SK-N-SH treated with all-trans-retinoic acid at 6 μM for 48 hours (cell line): ENCODE data around the gene MICALL2.

Source experiments
- ATAC-seq: fragments of 200-7000 bp; cut with Tn5 transposase; 3 replicates; pipeline ENCODE4 v1.9.1; 2020; ENCODE audit warnings: mild to moderate bottlenecking, moderate library complexity
- ARNTL ChIP-seq: fragments of 450-650 bp; formaldehyde crosslinking; IDR thresholded peaks from 2 replicates; pipeline ENCODE4 v1.5.0; 2020; ENCODE audit warnings: low read depth, mild to moderate bottlenecking, moderate library complexity, borderline replicate concordance
- BACH2 ChIP-seq: fragments of 250-450 bp; sonication (Bioruptor Pico); IDR thresholded peaks from 2 replicates; pipeline ENCODE4 v1.9.0; 2021; ENCODE audit warnings: mild to moderate bottlenecking, borderline replicate concordance
- ESRRG ChIP-seq: fragments of 250-450 bp; sonication (Bioruptor Pico); IDR thresholded peaks from 2 replicates; pipeline ENCODE4 v1.6.1; 2021; ENCODE audit warnings: mild to moderate bottlenecking
- ISL1 ChIP-seq: fragments of 250-450 bp; sonication (Bioruptor Pico); IDR thresholded peaks from 2 replicates; pipeline ENCODE4 v2.1.2; 2022; ENCODE audit warnings: mild to moderate bottlenecking, moderate library complexity
- OSR1 ChIP-seq: fragments of 250-450 bp; sonication (Bioruptor Pico); IDR thresholded peaks from 2 replicates; pipeline ENCODE4 v1.8.0; 2022; ENCODE audit warnings: moderate library complexity, mild to moderate bottlenecking, inconsistent platforms
- PATZ1 ChIP-seq: fragments of 250-450 bp; sonication (Bioruptor Pico); IDR thresholded peaks from 2 replicates; pipeline ENCODE4 v1.8.0; 2020; ENCODE audit warnings: mild to moderate bottlenecking, moderate library complexity, borderline replicate concordance
- POU6F1 ChIP-seq: fragments of 250-450 bp; sonication (Bioruptor Pico); IDR thresholded peaks from 2 replicates; pipeline ENCODE4 v1.8.0; 2021; ENCODE audit warnings: low read depth, mild to moderate bottlenecking, moderate library complexity, borderline replicate concordance
- PPARA ChIP-seq: fragments of 250-450 bp; sonication (Bioruptor Pico); IDR thresholded peaks from 2 replicates; pipeline ENCODE4 v1.5.0; 2020; ENCODE audit warnings: mild to moderate bottlenecking, borderline replicate concordance
- RARB ChIP-seq: fragments of 250-450 bp; sonication (Bioruptor Pico); IDR thresholded peaks from 2 replicates; pipeline ENCODE4 v1.8.0; 2021; ENCODE audit warnings: mild to moderate bottlenecking, moderate library complexity
- SNAI2 ChIP-seq: fragments of 250-450 bp; sonication (Bioruptor Pico); IDR thresholded peaks from 2 replicates; pipeline ENCODE4 v1.5.0; 2020; ENCODE audit warnings: mild to moderate bottlenecking, moderate library complexity
- TCF4 ChIP-seq: fragments of 250-450 bp; sonication (Bioruptor Pico); IDR thresholded peaks from 2 replicates; pipeline ENCODE4 v1.8.0; 2021; ENCODE audit warnings: mild to moderate bottlenecking, moderate library complexity, borderline replicate concordance
- ZC3H10 ChIP-seq: fragments of 250-450 bp; sonication (Bioruptor Pico); IDR thresholded peaks from 2 replicates; pipeline ENCODE4 v1.5.1; 2021; ENCODE audit warnings: mild to moderate bottlenecking, moderate library complexity
- ZFP3 ChIP-seq: fragments of 250-450 bp; sonication (Bioruptor Pico); IDR thresholded peaks from 2 replicates; pipeline ENCODE4 v1.5.0; 2020; ENCODE audit warnings: mild to moderate bottlenecking, moderate library complexity
- ZNF565 ChIP-seq: fragments of 450-650 bp; formaldehyde crosslinking; conservative IDR thresholded peaks from 2 replicates; pipeline ENCODE4 v1.5.0; 2020; ENCODE audit warnings: low read depth, mild to moderate bottlenecking, moderate library complexity
- ZNF70 ChIP-seq: fragments of 450-650 bp; formaldehyde crosslinking; IDR thresholded peaks from 2 replicates; pipeline ENCODE4 v1.5.0; 2020; ENCODE audit warnings: mild to moderate bottlenecking, moderate library complexity
- ZNF8 ChIP-seq: fragments of 450-650 bp; formaldehyde crosslinking; IDR thresholded peaks from 2 replicates; pipeline ENCODE4 v1.5.0; 2020; ENCODE audit warnings: mild to moderate bottlenecking, moderate library complexity
- TF ChIP-seq, protein P1 (sequence below): fragments of 250-450 bp; sonication (Bioruptor Pico); IDR thresholded peaks from 2 replicates; pipeline ENCODE4 v1.5.1; 2021; ENCODE audit warnings: mild to moderate bottlenecking, moderate library complexity
- TF ChIP-seq, protein P2 (sequence below): fragments of 250-450 bp; sonication (Bioruptor Pico); IDR thresholded peaks from 2 replicates; pipeline ENCODE4 v1.5.0; 2020; ENCODE audit warnings: mild to moderate bottlenecking, moderate library complexity
- TF ChIP-seq, protein P3 (sequence below): fragments of 250-450 bp; sonication (Bioruptor Pico); IDR thresholded peaks from 2 replicates; pipeline ENCODE4 v1.5.1; 2020; ENCODE audit warnings: low read depth, mild to moderate bottlenecking, moderate library complexity

Gene MICALL2

DNA sequence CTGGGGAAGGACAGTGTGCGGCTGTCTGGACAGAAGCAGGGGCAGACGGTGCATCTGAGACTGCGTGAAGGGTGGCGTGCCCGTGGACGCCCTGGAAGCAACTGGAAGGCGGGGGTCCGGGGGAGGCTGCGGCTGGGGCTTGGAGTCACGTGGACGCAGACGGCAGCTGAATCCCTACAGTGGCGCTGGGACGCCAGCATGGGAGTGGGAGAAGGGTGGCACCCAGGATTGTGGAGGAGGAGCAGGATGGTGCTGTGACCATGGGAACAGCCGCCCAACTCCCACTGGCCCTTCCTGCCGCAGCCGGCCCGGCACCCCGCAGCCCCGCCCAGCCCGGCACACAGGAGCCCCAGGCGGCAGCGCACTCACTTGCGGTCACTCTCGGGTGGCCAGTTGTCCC lies 35.2 kb upstream of the MICALL2 start (continued):
- TF ChIP-seq, protein P1, sequence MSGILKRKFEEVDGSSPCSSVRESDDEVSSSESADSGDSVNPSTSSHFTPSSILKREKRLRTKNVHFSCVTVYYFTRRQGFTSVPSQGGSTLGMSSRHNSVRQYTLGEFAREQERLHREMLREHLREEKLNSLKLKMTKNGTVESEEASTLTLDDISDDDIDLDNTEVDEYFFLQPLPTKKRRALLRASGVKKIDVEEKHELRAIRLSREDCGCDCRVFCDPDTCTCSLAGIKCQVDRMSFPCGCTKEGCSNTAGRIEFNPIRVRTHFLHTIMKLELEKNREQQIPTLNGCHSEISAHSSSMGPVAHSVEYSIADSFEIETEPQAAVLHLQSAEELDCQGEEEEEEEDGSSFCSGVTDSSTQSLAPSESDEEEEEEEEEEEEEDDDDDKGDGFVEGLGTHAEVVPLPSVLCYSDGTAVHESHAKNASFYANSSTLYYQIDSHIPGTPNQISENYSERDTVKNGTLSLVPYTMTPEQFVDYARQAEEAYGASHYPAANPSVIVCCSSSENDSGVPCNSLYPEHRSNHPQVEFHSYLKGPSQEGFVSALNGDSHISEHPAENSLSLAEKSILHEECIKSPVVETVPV (CRISPR knock-in tag): no peak
- no peak for TF ChIP-seq ESRRG (CRISPR knock-in tag)
- TF ChIP-seq TCF4: no peak
- TF ChIP-seq ZNF565 (CRISPR knock-in tag): no peak
- no peak for TF ChIP-seq ZNF70
- TF ChIP-seq ISL1 (CRISPR knock-in tag): no peak

DNA sequence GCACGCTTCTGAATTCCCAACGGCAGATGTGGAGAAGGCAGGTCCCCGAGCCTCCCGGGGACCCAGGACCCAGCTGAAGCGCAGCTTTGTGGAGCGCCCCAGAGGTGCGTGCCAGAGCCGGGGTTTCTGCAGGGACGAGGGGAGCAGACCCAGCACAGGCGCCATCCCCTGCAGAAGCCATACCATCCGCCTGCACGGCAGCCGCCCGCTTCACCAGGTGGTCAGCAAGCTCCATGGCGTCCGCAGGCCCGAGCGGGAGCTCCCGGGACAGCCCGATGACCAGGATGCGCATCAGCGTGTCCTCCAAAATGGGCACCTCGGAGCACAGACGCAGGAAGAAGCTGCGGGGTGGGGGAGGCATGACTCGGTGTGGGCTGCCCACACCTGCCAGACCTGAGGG lies 34.3 kb upstream of the MICALL2 start:
- TF ChIP-seq POU6F1 (CRISPR knock-in tag): no peak
- TF ChIP-seq, protein P2, sequence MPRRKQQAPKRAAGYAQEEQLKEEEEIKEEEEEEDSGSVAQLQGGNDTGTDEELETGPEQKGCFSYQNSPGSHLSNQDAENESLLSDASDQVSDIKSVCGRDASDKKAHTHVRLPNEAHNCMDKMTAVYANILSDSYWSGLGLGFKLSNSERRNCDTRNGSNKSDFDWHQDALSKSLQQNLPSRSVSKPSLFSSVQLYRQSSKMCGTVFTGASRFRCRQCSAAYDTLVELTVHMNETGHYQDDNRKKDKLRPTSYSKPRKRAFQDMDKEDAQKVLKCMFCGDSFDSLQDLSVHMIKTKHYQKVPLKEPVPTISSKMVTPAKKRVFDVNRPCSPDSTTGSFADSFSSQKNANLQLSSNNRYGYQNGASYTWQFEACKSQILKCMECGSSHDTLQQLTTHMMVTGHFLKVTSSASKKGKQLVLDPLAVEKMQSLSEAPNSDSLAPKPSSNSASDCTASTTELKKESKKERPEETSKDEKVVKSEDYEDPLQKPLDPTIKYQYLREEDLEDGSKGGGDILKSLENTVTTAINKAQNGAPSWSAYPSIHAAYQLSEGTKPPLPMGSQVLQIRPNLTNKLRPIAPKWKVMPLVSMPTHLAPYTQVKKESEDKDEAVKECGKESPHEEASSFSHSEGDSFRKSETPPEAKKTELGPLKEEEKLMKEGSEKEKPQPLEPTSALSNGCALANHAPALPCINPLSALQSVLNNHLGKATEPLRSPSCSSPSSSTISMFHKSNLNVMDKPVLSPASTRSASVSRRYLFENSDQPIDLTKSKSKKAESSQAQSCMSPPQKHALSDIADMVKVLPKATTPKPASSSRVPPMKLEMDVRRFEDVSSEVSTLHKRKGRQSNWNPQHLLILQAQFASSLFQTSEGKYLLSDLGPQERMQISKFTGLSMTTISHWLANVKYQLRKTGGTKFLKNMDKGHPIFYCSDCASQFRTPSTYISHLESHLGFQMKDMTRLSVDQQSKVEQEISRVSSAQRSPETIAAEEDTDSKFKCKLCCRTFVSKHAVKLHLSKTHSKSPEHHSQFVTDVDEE (CRISPR knock-in tag): no peak
- no peak for TF ChIP-seq BACH2 (CRISPR knock-in tag)
- TF ChIP-seq ARNTL (CRISPR knock-in tag): no peak
- TF ChIP-seq RARB: no peak
- TF ChIP-seq ZC3H10 (CRISPR knock-in tag): no peak
- TF ChIP-seq ZNF8 (CRISPR knock-in tag): no peak
- no peak for TF ChIP-seq ESRRG (CRISPR knock-in tag)
- TF ChIP-seq SNAI2 (CRISPR knock-in tag): no peak
- TF ChIP-seq OSR1 (CRISPR knock-in tag): no peak
- no peak for TF ChIP-seq PPARA (CRISPR knock-in tag)
- TF ChIP-seq, protein P3, sequence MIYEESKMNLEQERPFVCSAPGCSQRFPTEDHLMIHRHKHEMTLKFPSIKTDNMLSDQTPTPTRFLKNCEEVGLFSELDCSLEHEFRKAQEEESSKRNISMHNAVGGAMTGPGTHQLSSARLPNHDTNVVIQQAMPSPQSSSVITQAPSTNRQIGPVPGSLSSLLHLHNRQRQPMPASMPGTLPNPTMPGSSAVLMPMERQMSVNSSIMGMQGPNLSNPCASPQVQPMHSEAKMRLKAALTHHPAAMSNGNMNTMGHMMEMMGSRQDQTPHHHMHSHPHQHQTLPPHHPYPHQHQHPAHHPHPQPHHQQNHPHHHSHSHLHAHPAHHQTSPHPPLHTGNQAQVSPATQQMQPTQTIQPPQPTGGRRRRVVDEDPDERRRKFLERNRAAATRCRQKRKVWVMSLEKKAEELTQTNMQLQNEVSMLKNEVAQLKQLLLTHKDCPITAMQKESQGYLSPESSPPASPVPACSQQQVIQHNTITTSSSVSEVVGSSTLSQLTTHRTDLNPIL: no peak
- no peak for TF ChIP-seq PATZ1 (CRISPR knock-in tag)
- TF ChIP-seq ZNF565 (CRISPR knock-in tag): no peak
- TF ChIP-seq ZFP3 (CRISPR knock-in tag): no peak
- ATAC-seq: no peak

DNA sequence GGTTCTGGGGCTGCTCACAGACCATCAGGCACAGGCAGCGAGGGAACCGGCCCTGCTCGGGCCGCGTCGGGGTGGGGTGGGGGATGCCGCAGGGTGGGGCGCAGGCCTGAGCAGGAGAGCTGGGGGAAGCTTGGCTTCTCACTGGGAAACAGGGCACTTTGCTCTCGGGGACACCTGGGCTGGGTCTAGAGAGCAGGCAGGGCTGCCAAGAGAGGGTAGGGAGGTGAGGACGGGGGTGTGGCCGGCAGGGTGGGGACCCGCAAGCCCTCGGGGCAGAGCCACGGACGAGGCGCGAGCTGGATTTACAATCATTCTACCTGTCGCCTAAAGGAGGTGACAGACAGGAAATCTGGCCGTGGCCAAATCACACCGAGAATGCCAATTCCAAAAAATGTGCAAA lies 33.9 kb upstream of the MICALL2 start:
- no peak for ATAC-seq
- TF ChIP-seq RARB (no peak), POU6F1 (CRISPR knock-in tag) (no peak), TCF4 (no peak), ARNTL (CRISPR knock-in tag) (no peak), ZNF70 (no peak), ISL1 (CRISPR knock-in tag) (no peak), OSR1 (CRISPR knock-in tag) (no peak)
